Measurements from ENCODE around the gene FAM168A. TPM values are rescaled to one million over a fixed set of nuclear protein-coding genes. Genes with fewer than 3 reads are reported as not detected.

The FAM168A gene
- total RNA-seq, 1 experiment from 2014 or later: 21.1 TPM

DNA sequence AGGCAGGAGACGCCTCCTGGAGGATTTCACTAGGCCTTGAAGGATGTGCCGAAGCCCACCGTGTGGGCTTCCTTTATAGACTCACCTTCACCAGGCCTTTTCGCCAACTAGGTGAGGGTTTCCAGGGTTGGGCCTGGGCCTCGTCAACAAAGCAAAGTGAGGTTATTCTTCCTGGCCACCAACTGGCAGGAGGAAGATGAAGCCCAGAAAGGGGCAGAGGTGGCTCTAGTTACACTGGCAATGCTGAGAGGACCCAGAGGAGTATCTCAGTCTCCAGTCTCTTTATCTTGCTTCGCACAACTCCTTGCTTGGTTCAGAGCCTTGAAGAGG is 222.1 kb downstream of the FAM168A start:
- Mint-ChIP-seq H3K4me1 (peaks cover 19% of the 10 kb centered on the region in 2 experiments), H3K36me3 (ENCODE audit: insufficient read depth in 1 of 3, low read depth in 3 of 3) (no peaks in the 10 kb centered on the region; a peak in 1 of 7 replicates), H3K27me3 (ENCODE audit: low read depth) (peaks cover 25% of the 10 kb centered on the region), H3K9me3 (no peaks in the 10 kb centered on the region), H3K27ac (no peak overlapping the region), H3K4me3 (peak overlapping the region; percentile 76 to 80)
- H2BK5ac ChIP-seq (ENCODE audit: insufficient read length, low read length): no peak overlapping the region
- H3K27me3 ChIP-seq (ENCODE audit: insufficient read depth, low read length): no peaks in the 10 kb centered on the region; the same call in 1 of the 2 replicates
- H3K9me3 ChIP-seq (ENCODE audit: control insufficient read depth, low read depth, low read length): no peaks in the 10 kb centered on the region
- H3K79me2 ChIP-seq (ENCODE audit: insufficient read depth, low read length): no peaks in the 10 kb centered on the region; the same call in 1 of the 2 replicates
- no peak overlapping the region for H4K8ac ChIP-seq (replicated peaks; ENCODE audit: insufficient read length, low read depth, low read length)
- no peak overlapping the region for H4K5ac ChIP-seq (ENCODE audit: insufficient read length, low read depth, low read length)
- no peak overlapping the region for H2AK5ac ChIP-seq (ENCODE audit: insufficient read length, low read length)
- no peak overlapping the region for H2BK120ac ChIP-seq (ENCODE audit: low read depth, low read length, poor library complexity, severe bottlenecking)
- no peak for DNase-seq
- H3K4me1 ChIP-seq (ENCODE audit: insufficient read depth, low read length): peaks cover 3% of the 10 kb centered on the region; the same call in 1 of the 2 replicates
- no peak overlapping the region for H2BK20ac ChIP-seq (ENCODE audit: low read depth, low read length, poor library complexity, severe bottlenecking)
- H3K79me1 ChIP-seq (ENCODE audit: insufficient read depth, low read depth, low read length, poor library complexity, severe bottlenecking): no peaks in the 10 kb centered on the region
- no peak overlapping the region for H3K9ac ChIP-seq (ENCODE audit: extremely low read depth, insufficient read length, low read length)
- H3K56ac ChIP-seq (ENCODE audit: insufficient read length, low read depth, low read length): no peak overlapping the region
- no peak overlapping the region for H3K14ac ChIP-seq (ENCODE audit: insufficient read depth, low read length)
- H3K4me2 ChIP-seq (ENCODE audit: insufficient read depth, insufficient read length, low read length): no peak overlapping the region
- H3K18ac ChIP-seq (ENCODE audit: insufficient read length, low read depth, low read length): no peak overlapping the region
- H4K20me1 ChIP-seq (ENCODE audit: control insufficient read depth, insufficient read depth, insufficient read length): no peaks in the 10 kb centered on the region
- no peak overlapping the region for H3K27ac ChIP-seq (ENCODE audit: insufficient read length, low read depth, low read length)
- no peak overlapping the region for H3K23ac ChIP-seq (ENCODE audit: insufficient read length, low read depth, low read length)
- peaks cover 6% of the 10 kb centered on the region for H3K23me2 ChIP-seq (ENCODE audit: insufficient read length, low read depth, low read length, poor library complexity, severe bottlenecking)
- no peak overlapping the region for H3K4ac ChIP-seq (ENCODE audit: low read depth, low read length)
- no CpG with 5 or more reads among the region's 6 CpGs for WGBS (ENCODE audit: extremely low coverage, insufficient read length, low lambda C conversion rate)
- TF ChIP-seq, protein P1, sequence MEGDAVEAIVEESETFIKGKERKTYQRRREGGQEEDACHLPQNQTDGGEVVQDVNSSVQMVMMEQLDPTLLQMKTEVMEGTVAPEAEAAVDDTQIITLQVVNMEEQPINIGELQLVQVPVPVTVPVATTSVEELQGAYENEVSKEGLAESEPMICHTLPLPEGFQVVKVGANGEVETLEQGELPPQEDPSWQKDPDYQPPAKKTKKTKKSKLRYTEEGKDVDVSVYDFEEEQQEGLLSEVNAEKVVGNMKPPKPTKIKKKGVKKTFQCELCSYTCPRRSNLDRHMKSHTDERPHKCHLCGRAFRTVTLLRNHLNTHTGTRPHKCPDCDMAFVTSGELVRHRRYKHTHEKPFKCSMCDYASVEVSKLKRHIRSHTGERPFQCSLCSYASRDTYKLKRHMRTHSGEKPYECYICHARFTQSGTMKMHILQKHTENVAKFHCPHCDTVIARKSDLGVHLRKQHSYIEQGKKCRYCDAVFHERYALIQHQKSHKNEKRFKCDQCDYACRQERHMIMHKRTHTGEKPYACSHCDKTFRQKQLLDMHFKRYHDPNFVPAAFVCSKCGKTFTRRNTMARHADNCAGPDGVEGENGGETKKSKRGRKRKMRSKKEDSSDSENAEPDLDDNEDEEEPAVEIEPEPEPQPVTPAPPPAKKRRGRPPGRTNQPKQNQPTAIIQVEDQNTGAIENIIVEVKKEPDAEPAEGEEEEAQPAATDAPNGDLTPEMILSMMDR (conservative IDR thresholded peaks at IDR 0.05): no peak
- H2BK15ac ChIP-seq (ENCODE audit: low read depth, low read length): no peak overlapping the region
- H3T11ph ChIP-seq (ENCODE audit: low read length): no peak overlapping the region
- no peak overlapping the region for H2AFZ ChIP-seq (ENCODE audit: low read length)
- no peak overlapping the region for H2BK12ac ChIP-seq (ENCODE audit: insufficient read length, low read depth, low read length)
- H4K91ac ChIP-seq (ENCODE audit: insufficient read length, low read depth, low read length): no peak overlapping the region
